ENCODE data around the gene THSD7B. TPM values are rescaled to one million over a fixed set of nuclear protein-coding genes. Genes with fewer than 3 reads are reported as not detected.

The THSD7B gene
- total and polyA plus RNA-seq, 2 of the 8 experiments (the other 6 are each of a cell fraction or from before 2014, with no cell fraction given), result 0.60 to 2.9 TPM

- Histone ChIP-seq H3K23ac (ENCODE audit: insufficient read length) (no peak overlapping the region), H2BK120ac (replicated peaks; ENCODE audit: low read depth, low read length) (no peak overlapping the region), H3K79me1 (ENCODE audit: low read depth, low read length) (no peaks in the 10 kb centered on the region), H3K27ac (ENCODE audit: low read depth, low read length) (no peak overlapping the region), H4K91ac (replicated peaks; ENCODE audit: insufficient read length, low read length) (no peak overlapping the region), H3K18ac (ENCODE audit: extremely low read depth, low read length) (no peak overlapping the region), H3K9ac (replicated peaks in 1 of 4; ENCODE audit: extremely low read depth in 1 of 4, low read depth in 3 of 4, low read length in 3 of 4) (no peak overlapping the region), H3K23me2 (ENCODE audit: low read depth, low read length) (no peaks in the 10 kb centered on the region), H3K56ac (replicated peaks; ENCODE audit: insufficient read length, low read depth, low read length) (no peak overlapping the region), H3K79me2 (ENCODE audit: control insufficient read depth in 1 of 2, insufficient read depth in 2 of 2, low read length in 2 of 2) (no peaks in the 10 kb centered on the region), H3K4me3 (ENCODE audit: extremely low read depth in 1 of 4, insufficient read depth in 2 of 4, low read depth in 3 of 4, low read length in 4 of 4) (no peak overlapping the region), H3K4me1 (replicated peaks in 1 of 4; ENCODE audit: control insufficient read depth in 3 of 4, insufficient read depth in 4 of 4, low read length in 3 of 4) (no peaks in the 10 kb centered on the region), H2AK5ac (ENCODE audit: low read depth, low read length) (no peak overlapping the region), H4K5ac (ENCODE audit: insufficient read length, low read depth, low read length) (no peak overlapping the region), H2BK15ac (ENCODE audit: low read length) (no peak overlapping the region), H3K4me2 (ENCODE audit: insufficient read depth in 1 of 2, low read depth in 2 of 2, low read length in 2 of 2) (no peak overlapping the region), H3K4ac (replicated peaks; ENCODE audit: insufficient read length, low read depth, low read length) (no peak overlapping the region), H3K9me3 (ENCODE audit: insufficient read depth in 2 of 2, low read depth in 1 of 2, low read length in 1 of 2) (no peaks in the 10 kb centered on the region), H4K8ac (ENCODE audit: extremely low read depth, insufficient read depth, low read length) (no peak overlapping the region), H4K20me1 (replicated peaks in 1 of 2; ENCODE audit: control insufficient read depth in 1 of 2, insufficient read depth in 2 of 2, low read length in 2 of 2) (no peaks in the 10 kb centered on the region), H2AFZ (ENCODE audit: low read length) (no peak overlapping the region), H2BK12ac (ENCODE audit: low read depth, low read length) (no peak overlapping the region), H3K27me3 (replicated peaks in 1 of 4; ENCODE audit: control insufficient read depth in 3 of 4, extremely low read depth in 1 of 4, insufficient read depth in 3 of 4, low read length in 3 of 4) (no peaks in the 10 kb centered on the region), H3K14ac (ENCODE audit: insufficient read length) (no peak overlapping the region), H3K36me3 (ENCODE audit: control insufficient read depth in 2 of 4, insufficient read depth in 4 of 4, low read length in 3 of 4) (no peaks in the 10 kb centered on the region), H2BK20ac (ENCODE audit: low read length) (no peak overlapping the region), H2BK5ac (ENCODE audit: low read depth, low read length) (no peak overlapping the region)
- FAIRE-seq (no peak), DNase-seq (ENCODE audit: low read depth in 1 of 2, low spot score in 2 of 2) (no peak)
- 78% methylated on average over 1 of the region's 1 CpG; no CpG with 5 or more reads in 1 of the 2 experiments for WGBS, 2 experiments (ENCODE audit: extremely low coverage in 1 of 2, insufficient coverage in 1 of 2, insufficient read length in 1 of 2, insufficient replicate concordance in 2 of 2, low coverage in 1 of 2, low lambda C conversion rate in 2 of 2, missing lambda C conversion rate in 1 of 2)
- ChIA-PET CTCF (ENCODE audit: partially characterized antibody) (no interaction called here), POLR2A (ENCODE audit: partially characterized antibody) (no interaction called here)
- TF ChIP-seq MAFK (IDR thresholded peaks at IDR 0.05; ENCODE audit: low read depth, low read length), result peak; percentile 35; the same call in 1 of the 2 replicates
- TF ChIP-seq SIX5 (IDR thresholded peaks at IDR 0.05; ENCODE audit: low read depth, low read length), result no peak
Measured at GRCh38 chr2:136828774-136829173, 63.4 kb downstream of the THSD7B start.
